ENCODE data around the gene UNC93A.
"Not testable (repeated sequence)": the region's sequence is repeated elsewhere in the genome, so short reads cannot be mapped to it uniquely, and the experiment has no call there.

The UNC93A gene

DNA sequence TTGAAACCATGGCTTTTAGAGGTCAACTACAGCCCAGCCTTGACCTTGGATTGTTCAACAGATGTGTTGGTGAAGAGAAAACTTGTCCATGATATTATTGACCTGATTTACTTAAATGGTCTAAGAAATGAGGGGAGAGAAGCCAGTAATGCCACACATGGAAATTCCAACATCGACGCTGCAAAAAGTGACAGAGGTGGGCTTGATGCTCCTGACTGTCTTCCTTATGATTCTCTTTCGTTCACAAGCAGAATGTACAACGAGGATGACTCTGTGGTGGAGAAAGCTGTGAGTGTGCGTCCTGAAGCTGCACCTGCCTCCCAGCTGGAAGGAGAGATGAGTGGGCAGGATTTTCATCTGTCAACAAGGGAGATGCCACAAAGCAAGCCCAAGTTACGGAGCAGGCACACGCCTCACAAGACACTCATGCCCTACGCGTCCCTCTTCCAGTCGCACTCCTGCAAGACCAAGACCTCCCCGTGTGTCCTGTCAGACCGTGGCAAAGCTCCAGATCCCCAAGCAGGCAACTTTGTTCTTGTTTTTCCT lies 50.0 kb downstream of the UNC93A start:
- ATAC-seq (no peak), DNase-seq (no peak)

GRCh38 chr6:167341665-167342655 lies 50.8 kb downstream of the UNC93A start:
- DNase-seq = no peak
- ATAC-seq = no peak

GRCh38 chr6:167342879-167343610 lies 51.9 kb downstream of the UNC93A start:
- DNase-seq (no peak), ATAC-seq (peak; percentile 19)

DNA sequence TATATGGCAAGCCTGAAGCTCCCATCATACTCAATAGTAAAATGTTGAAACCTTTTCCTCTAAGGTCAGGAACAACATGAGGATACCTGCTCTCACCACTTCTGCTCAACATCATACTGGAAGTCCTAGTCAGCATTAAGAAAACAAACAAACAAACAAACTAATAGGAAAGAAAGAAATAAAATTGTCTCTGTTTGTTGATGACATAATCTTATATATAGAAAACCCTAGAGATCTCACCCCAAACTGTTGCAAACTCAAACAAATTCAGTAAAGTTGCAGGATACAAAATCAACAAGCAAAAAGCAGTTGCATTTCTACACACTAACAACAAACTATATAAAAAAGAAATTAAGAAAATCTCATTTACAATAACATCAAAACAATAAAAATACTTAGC lies 54.2 kb downstream of the UNC93A start:
- no peak for ATAC-seq
- DNase-seq = no peak

DNA sequence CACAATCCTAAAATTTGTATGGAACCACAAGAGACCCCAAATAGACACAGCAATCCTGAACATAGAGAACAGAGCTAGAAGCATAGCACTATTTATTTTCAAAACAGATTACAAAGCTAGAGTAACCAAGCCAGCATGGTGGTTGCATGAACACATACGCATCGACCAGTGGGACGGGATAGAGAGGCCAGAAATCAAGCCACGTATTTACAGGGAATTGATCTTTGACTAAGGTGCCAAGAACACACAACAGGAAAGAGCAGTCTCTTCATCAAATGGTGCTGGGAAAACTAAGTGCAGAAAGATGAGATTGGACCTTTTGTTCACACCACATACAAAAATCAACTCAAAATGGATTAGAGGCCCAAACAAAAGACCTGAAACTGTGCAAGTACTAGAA lies 54.8 kb downstream of the UNC93A start:
- ATAC-seq (no peak), DNase-seq (no peak)

- no peak for DNase-seq
These were observed 56.1 kb downstream of the UNC93A start for GRCh38 chr6:167347226-167347625.

DNA sequence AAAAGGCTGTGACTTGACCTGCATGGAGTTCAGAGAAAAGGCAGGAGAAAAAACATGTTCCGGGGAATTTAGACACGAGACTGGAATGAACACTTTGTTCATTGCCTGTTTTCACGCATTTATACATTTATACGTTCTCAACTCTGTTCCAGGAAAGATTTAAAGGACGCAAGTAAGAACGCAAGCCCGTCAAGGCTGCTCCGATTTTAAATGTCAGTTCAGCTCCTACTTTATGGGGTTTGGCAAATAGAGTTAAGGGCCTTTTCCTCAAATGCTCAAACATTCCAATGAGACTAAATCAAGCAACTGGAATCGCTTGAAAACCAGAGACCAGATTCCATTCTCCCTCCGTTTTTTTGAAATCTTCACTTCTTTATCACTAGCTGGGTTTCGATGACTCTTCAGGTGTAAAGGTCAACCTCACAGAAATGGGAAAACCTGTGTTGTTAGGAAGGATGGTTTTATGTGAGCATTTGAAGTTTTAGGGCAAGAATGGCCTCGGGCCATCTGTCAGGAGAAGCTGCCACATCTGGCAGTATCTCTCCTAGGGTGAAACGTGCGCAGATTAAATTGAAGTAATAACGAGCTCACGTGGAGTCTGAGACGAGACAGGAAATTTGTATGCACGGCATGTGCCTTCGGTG lies 58.6 kb downstream of the UNC93A start:
- ATAC-seq (no peak), DNase-seq (no peak)

More at GRCh38 chr6:167347226-167347625, 56.1 kb downstream of the UNC93A start:
- ATAC-seq = no peak

GRCh38 chr6:167350275-167350696 lies 59.2 kb downstream of the UNC93A start:
- DNase-seq = peak; percentile 17

DNA sequence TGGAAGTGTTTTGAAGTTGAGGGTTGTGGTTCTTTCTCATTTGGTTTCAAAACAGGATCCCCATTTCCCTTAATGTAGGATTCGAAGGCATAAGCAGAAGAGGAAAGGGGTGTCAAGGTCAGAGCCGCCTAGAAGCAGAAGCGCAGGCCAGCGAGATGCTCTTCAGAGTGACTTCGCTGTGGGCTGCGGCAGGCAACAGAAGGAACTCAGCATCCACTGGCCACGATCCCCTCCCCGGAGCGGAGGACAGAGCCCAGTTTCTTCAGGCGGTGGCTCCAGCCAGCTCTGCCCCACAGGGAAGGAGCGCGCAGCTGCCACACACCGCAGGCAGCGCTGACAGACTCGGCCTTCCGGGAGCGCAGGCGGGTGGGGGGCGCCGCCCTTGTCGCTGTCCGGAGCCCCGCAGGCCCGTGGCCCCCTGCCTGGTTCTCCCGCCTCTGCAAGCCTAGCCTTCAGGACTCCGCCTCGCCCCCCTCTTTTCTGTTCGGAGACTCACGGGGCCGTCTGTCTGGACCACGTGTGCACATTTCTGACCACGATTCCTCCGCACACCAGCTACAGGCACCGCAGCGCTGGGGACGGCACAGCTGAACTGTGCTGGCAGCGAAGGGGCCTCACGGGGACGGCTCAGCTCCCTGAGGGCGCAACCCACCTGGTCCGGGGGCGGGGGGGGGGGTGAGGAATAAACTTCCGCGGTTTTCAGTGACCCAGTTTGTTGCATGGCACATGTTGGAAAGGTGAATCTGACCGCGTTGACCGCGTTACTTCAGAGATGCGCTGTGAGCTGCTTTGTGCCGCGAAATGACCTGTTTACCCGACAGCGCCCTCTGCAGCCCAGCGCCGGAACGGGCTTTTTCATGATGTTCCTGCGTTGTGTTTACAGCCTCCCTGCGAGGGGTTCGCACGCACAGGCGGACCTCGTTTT lies 59.9 kb downstream of the UNC93A start:
- ATAC-seq (peak; percentile 81), DNase-seq (peak; percentile 89)

More at GRCh38 chr6:167350275-167350696, 59.2 kb downstream of the UNC93A start:
- ATAC-seq = no peak

DNA sequence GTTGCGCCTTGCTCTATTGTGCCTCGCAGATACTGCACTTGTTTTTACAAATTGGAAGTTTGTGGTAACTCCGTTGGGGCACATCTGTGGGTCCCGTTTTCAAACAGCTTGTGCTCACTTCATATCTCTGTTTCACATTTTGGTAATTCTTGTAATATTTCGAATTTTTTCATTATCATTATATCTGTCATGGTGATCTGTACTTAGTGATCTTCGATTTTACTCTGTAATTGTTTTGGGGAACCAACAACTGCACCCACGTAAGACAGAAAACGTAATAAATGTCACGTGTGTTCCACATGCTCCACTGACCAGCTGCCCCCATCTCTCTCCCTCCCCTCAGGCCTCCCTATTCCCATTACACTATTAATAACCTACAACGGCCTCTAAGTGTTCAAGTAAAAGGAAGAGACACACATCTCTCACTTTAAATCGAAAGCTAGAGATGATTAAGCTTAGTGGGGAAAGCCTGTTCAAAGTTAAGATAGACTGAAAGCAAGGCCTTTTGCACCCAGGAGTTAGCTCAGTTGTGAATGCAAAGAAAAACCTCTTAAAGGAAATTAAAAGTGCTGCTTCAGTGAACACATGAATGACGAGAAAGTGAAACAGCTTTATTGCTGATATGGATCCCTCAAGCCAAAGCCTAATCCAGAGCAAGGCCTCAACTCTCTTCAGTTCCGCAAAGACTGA lies 60.7 kb downstream of the UNC93A start:
- no peak for ATAC-seq
- DNase-seq = no peak

DNA sequence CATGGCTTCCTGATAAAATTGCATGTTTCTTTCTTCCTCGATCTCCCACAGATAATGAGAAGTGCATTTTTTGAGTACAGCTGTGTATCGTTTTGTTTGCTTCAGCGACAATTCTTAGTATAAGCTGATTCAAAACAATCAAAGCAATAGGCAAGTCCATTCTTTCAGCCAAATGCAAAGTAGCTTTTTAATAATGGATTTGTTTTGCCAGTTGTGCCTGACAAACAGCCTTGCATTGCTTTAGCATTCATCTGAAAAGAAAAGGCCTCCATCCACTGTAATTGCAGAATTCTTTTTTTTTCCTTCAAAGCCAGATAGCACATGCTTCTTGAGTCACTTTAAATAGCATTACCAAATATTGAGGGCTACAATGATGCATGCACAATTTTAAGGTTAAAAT lies 65.8 kb downstream of the UNC93A start:
- ATAC-seq = no peak
- no peak for DNase-seq

DNA sequence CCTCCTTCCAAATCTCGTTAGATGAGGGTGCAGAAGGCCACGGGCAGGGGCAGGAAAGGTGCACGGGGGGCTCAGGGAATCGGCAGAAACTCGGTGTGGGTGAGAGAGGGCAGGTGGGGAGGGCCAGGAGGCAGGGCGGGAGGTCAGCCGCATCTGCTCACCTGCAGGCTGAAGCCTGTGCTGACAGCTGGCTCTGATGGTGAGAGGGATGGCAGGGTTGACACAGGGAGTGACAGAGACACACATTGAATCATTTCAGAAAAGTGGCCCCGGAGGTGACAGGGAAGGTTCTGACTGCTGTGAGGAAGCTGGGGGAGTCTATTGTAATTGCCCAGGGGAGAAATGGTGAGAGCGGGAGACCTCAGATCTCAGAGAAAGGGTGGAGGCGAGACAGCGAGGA lies 67.3 kb downstream of the UNC93A start:
- peak; percentile 28 for ATAC-seq
- not testable (repeated sequence) for DNase-seq

GRCh38 chr6:167361170-167361569 lies 70.1 kb downstream of the UNC93A start:
- DNase-seq, ATAC-seq: not testable (repeated sequence)

All from stimulated activated naive CD8-positive, alpha-beta T cell treated with anti-CD3 and anti-CD28 coated beads, Interleukin-15, Interleukin-2, amounts not matched to agents 100 U/mL and 50 U/mL, for 24 hours (primary cell).